ENCODE data around the gene RYR3.
"Not testable (repeated sequence)": the region's sequence is repeated elsewhere in the genome, so short reads cannot be mapped to it uniquely, and the experiment has no call there.

Gene RYR3

DNA sequence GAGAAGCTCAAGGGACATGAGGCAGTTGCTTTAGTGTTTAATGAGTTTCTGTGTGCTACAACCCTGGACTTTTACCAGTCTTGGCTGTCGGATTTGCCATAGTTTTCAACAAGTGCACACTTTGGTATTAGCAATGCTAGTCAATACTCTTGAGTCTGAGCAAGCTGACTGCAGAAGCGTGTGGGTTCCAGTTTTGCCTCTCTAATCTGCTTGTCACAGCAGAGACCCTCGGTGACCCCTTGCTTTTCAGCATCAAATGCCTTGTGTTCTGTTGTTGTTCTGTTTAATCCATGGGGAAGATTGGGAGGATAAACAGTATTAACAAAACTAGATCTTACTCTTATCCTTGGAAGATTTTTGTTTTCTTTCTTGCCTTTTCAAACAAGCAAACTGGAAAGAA, 463.2 kb downstream of the RYR3 start:
- DNase-seq (ENCODE audit: low spot score), result no peak

- DNase-seq (ENCODE audit: low spot score), result no peak
These were observed 468.1 kb downstream of the RYR3 start for GRCh38 chr15:33778852-33779251.

- DNase-seq (ENCODE audit: low spot score), result no peak
These were observed 469.4 kb downstream of the RYR3 start for GRCh38 chr15:33780011-33780768.

- DNase-seq (ENCODE audit: low spot score), result no peak
These were observed 472.2 kb downstream of the RYR3 start for GRCh38 chr15:33782966-33783365.

GRCh38 chr15:33785366-33785765, 474.6 kb downstream of the RYR3 start:
- no peak for DNase-seq (ENCODE audit: low spot score)

DNA sequence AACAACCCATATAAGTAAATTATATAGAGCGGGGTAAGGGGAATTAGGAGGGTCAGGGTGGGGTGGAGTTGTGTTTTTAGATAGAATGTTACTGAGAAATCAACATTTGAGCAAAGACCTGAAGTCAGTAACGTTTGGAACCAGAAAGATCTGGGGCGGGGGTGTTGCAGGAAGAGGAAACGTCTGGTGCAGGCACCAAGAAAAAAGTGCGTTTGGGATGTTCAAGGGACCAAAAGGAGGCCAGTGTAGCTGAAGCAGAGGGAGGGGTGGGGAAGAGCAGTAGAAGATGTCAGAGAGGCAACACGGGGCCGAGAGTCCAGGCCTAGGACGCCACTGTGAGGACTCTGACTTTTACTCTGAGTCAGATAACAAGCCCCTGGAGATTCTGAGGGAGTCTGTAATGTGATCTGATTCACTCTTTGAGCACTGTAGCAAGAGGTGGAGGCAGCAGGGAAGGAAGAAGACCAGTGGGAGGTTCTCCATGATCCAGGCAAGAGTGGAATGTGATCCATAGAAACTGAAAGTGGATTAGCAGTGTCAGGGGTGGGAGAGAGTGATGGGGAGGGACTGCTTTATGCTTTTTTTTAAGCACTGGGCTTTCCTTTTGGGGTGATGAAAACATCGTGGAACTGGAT, 478.3 kb downstream of the RYR3 start:
- peak; percentile 23 for DNase-seq (ENCODE audit: low spot score)

DNA sequence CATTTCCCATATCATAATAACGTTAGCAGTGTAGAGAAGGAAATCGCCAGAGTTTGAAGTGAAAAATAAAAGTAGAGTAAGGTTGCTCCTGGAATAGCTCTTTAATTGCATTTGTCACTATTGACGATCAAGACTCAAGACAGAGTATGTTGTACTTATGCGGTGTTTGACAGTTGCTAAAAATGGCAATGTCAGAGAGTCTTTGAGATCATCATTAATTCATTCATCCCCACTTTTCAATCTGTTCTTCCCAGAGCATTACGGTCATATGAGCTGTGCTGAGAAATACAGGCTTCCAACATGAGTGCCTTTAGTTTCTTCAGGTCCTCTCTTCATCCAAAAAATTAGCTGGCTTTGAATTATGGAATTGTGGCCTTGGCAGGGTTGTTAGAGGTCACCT, 483.7 kb downstream of the RYR3 start:
- DNase-seq (ENCODE audit: low spot score), result no peak

DNA sequence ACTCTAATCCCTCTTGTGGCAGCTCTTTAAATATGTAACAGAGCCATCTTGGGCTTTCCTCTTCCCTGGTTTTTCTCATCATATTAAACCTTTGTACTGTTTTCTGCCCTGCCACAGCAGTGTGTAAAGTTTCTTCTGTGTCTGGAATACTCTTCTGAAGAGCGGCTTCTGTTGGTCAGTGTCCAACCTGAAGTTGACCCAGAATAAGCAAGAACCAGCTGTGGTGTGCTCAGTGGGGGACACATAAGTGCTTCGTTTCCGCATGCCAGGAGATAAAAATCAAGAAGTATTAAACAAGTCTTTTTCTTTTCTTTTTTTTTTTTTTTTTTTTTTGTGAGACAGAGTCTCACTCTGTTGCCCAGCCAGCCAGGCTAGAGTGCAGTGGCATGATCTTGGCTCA, 484.3 kb downstream of the RYR3 start:
- DNase-seq (ENCODE audit: low spot score), result no peak

DNA sequence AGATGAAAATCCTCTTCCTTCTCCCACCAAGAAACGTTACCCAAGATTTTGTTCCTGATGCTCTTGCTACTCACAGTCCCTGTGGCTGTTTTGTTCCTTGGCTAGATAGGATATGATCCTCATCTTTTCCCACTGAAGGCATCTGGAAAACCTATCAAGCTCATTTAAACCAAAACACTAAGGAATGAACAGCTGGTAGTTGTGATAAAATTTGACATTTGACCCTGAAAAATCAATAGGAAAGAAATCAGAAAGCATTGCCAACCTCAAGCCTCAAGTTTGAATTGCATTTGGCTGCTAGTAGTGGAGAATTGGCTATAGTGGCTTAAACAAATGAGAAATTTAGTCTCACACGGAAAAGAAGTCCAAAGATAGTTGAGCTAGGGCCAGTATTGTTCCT, 486.9 kb downstream of the RYR3 start:
- no peak for DNase-seq (ENCODE audit: low spot score)

GRCh38 chr15:33801954-33802353, 491.2 kb downstream of the RYR3 start:
- DNase-seq (ENCODE audit: low spot score), result no peak

DNA sequence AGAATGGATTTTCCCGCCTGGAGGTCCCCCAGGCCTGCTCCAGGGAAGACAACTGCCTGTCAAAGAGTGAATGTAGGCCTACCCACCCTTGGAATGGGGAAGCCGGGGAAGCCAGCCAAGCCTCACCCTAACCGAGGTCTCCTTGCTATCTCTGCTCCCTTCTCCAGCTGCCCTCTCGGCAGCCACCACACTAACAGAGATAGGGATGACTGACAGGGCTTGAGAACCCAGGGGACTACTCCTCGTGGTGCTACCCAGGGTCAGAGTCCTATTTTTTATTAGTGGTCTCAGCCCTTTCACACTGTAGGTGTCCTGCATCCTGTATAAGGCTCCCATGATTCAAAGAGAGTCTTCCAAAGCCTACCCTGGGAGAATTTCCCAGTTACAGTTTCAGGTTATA, 496.9 kb downstream of the RYR3 start:
- DNase-seq (ENCODE audit: low spot score), result no peak

DNA sequence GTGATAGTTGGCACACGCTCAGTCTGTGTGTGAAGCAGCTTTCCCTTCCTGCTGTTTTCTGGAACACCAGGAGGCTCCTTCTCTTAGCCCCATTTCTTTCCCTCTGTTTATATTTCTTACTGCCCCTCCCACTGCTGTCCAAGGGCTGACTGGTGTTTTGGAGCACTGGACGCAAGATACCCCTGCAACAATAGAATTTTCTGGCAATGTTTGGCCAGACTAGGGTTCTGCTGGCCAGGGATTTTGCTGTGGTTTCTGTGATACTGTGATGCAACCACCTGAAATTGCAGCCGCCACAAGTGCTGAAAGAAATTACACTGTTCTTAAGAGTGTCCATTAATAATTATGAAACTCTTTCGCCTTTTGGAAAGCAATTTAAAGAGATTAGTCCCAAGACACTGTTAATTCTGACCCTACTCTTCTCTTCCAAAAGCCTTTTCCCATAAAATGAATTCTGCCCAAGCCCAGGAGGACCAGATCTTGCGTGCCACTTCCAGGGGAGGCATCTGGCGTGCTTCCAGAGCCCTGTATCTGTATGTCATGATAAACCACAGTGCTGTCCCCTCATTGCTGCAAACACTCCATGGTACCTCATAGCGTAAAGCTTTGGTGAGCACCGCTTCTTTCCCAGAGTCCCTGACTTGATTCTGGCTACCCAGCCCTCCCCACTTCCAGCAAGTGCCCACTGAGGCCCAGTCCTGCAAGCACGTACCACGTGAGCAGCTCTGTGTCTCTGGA, 498.1 kb downstream of the RYR3 start:
- peak; percentile 19 for DNase-seq (ENCODE audit: low spot score)

- DNase-seq (ENCODE audit: low spot score), result no peak
These were observed 499.4 kb downstream of the RYR3 start for GRCh38 chr15:33810073-33810595.

GRCh38 chr15:33810806-33811205, 500.0 kb downstream of the RYR3 start:
- no peak for DNase-seq (ENCODE audit: low spot score)

DNA sequence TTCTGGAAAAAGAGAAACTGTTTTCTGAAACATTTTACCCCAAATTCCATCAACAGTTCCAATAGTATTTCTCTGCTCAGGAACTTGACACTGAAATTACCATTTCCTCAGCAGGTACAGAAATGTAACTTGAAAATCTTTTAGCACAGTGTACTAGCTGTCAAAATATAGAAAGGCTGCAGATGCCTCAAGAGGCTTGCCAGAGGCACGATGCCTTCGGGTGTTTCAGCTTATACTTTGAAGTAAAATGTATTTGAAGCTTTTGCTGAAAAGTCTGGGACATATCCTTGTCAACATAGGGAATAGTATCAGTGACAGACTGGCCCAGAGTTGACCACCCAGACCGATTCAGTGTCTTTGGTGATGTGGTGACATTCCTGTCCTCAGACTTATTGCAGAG, 503.1 kb downstream of the RYR3 start:
- no peak for DNase-seq (ENCODE audit: low spot score)

DNA sequence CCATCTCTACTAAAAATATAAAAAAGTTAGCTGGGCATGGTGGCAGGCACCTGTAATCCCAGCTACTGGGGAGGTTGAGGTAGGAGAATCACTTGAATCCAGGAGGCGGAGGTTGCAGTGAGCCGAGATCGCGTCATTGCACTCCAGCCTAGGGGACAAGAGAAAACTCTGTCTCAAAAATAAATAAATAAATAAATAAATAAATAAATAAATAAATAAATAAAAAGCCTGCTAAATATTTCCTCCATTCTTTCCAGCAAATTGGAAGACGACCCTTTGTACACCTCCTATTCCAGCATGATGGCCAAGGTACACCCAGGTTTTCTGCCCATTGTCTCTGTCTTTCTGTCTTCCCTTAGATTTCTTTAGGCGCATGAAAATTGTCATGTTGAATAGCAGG, 508.7 kb downstream of the RYR3 start:
- not testable (repeated sequence) for DNase-seq (ENCODE audit: low spot score)

DNA sequence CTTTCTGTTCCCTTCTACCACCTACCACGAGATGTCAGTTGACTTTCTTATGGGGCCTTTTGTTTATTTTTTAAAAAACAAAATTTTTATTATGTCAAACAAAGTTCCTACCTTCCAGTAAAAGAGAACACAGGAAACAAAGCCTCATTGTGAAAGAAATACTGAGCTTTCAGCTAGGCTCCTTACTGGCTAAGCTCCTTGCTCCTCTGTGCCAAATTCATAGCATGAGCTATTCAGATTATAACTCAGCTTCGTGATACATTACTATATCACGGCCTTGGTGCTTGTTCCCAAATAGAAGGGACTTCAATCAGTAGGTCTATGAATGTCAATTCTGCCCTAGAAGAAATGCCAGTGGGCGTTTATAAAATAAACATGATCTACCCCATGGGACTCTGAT, 511.7 kb downstream of the RYR3 start:
- DNase-seq (ENCODE audit: low spot score), result no peak

DNA sequence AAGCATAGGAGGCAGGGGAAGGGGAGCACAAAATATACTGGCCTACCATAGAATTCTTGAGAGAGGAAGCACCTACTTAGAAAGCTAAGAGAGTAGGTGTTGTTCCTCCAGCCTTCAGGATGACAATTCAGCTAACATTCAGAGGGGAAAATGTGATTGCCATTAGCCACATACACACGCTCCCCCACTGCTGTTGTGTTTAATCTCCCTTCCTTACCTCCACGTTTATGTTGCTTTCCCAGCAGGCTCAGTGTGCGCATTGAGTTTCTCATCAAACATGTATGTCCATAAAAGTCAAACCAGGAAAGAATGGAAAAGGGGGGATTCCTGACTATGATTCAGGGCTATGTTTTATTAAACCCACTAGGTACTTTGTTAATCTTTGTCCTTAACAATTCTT, 512.4 kb downstream of the RYR3 start:
- DNase-seq (ENCODE audit: low spot score), result no peak

DNA sequence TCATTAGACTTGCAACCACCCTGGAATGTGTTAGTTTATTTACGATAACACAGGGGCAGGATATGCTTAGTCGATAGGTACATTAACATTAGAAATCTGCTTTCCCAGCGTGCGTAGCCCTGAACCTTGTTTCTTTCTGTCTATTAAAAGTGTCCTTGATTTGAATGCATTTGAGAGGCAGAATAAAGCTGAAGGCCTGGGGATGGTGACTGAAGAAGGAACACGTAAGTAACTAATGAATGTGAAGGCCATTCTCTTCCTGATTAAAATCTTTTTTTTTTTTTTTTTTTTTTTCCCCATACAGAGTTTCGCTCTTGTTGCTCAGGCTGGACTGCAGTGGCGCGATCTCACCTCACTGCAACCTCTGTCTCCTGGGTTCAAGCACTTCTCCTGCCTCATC, 514.7 kb downstream of the RYR3 start:
- no peak for DNase-seq (ENCODE audit: low spot score)

- DNase-seq (ENCODE audit: low spot score), result no peak
These were observed 515.4 kb downstream of the RYR3 start for GRCh38 chr15:33826201-33826600.

GRCh38 chr15:33830351-33830750, 519.6 kb downstream of the RYR3 start:
- no peak for DNase-seq (ENCODE audit: low spot score)

DNA sequence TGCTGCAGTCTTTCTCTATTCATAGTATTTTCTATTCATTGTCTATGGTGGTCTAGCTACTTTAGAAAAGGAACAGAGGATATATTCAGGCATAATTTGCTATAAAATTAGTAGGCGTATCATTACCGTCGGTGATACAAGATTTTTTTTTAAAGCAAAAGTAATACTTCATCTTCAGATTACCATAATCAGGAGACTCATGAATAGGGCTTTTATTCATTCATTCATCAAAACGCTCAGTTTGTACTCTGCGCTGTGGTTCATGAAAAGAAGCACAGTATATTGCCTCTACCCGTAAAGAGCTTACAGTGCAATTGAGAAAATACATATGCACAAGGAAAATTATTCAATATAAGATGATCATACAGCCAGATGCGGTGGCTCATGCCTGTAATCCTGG, 520.9 kb downstream of the RYR3 start:
- DNase-seq (ENCODE audit: low spot score), result no peak
